Parietal lobe (tissue), 2 donors: Measurements from ENCODE around the gene NKAPD1. TPM values are rescaled to one million over a fixed set of nuclear protein-coding genes. Genes with fewer than 3 reads are reported as not detected.

Experiments
- small RNA-seq: library from RNA; depleted of rRNA; stranded (forward); fragments of <200 nt; gene quantifications from one replicate; pipeline ENCODE3, GENCODE V24; 2014; ENCODE audit warnings: low replicate concordance
- total RNA-seq: library from RNA; depleted of rRNA; stranded (reverse); fragments of >200 nt; gene quantifications from one replicate; pipeline ENCODE4 v1.2.3, GENCODE V29; 2014

NKAPD1 gene
- total RNA-seq = 32.2 TPM

GRCh38 chr11:112073941-112074811, at the start of gene NKAPD1, which contains the start of gene PIH1D2:
Gene NKAPD1, plus strand, starts transcription at chr11:112074299. Its CDS starts 1,276 bp downstream, at chr11:112075575.
Gene PIH1D2, minus strand, starts transcription at chr11:112074017. Its CDS starts 843 bp downstream, at chr11:112073174.

GRCh38 chr11:112024773-112025678, 49.1 kb upstream of the NKAPD1 start, which contains the start of gene DLAT:
Gene DLAT, plus strand, starts transcription at chr11:112025408. Its CDS starts 65 bp downstream, at chr11:112025473.

GRCh38 chr11:112086422-112087191, 12.5 kb downstream of the NKAPD1 start, which contains the start of the genes SDHD and TIMM8B:
Gene SDHD, plus strand, starts transcription at chr11:112086873. Its CDS starts 35 bp downstream, at chr11:112086908.
Gene TIMM8B, minus strand, starts transcription at chr11:112086756. Its CDS starts 33 bp downstream, at chr11:112086723.

Small RNAs within 50 kb of the gene (small RNA-seq; reads per million reads assigned to genes)
- gene AP000907.3 (not detected), gene RNU6-893P (not detected)

Other genes starting within 250 kb of the NKAPD1 start
- 113 TPM for gene ALG9, start 202.7 kb upstream of the NKAPD1 start, total RNA-seq
- 8.1 TPM for gene FDXACB1, start 195.1 kb upstream of the NKAPD1 start, total RNA-seq
- gene CFAP68, start 194.8 kb upstream of the NKAPD1 start, total RNA-seq = 14.1 TPM
- 16.0 TPM for gene CRYAB, start 162.5 kb upstream of the NKAPD1 start, total RNA-seq
- gene HSPB2, start 161.6 kb upstream of the NKAPD1 start, total RNA-seq = not detected
- gene C11orf52, start 155.4 kb upstream of the NKAPD1 start, total RNA-seq = not detected
- 83.6 TPM for gene DIXDC1, start 137.0 kb upstream of the NKAPD1 start, total RNA-seq
- gene DLAT, start 48.9 kb upstream of the NKAPD1 start, total RNA-seq = 36.9 TPM
- gene PIH1D2, start 282 bp upstream of the NKAPD1 start, total RNA-seq = 2.2 TPM
- gene TIMM8B, start 12.5 kb downstream of the NKAPD1 start, total RNA-seq = 48.8 TPM
- 67.0 TPM for gene SDHD, start 12.6 kb downstream of the NKAPD1 start, total RNA-seq
- not detected for gene IL18, start 89.8 kb downstream of the NKAPD1 start, total RNA-seq
- gene TEX12, start 93.1 kb downstream of the NKAPD1 start, total RNA-seq = 2.2 TPM
- gene BCO2, start 101.2 kb downstream of the NKAPD1 start, total RNA-seq = 12.5 TPM
- gene PTS, start 152.1 kb downstream of the NKAPD1 start, total RNA-seq = 41.0 TPM
- not detected for gene PLET1, start 186.6 kb downstream of the NKAPD1 start, total RNA-seq